Esophagus squamous epithelium (tissue), 5 donors: Measurements from ENCODE around the gene PHF19. TPM values are rescaled to one million over a fixed set of nuclear protein-coding genes. Genes with fewer than 3 reads are reported as not detected.

Experiments used
- DNase-seq: peaks from one replicate; lab custom pipeline; 2025; lab: John Stamatoyannopoulos, UW
- H3K27ac ChIP-seq, 4 donors: fragments of 200-600 bp; sonication (generic); one replicate each; pipeline ENCODE4 v1.5.1; 2016 to 2019; ENCODE audit warnings: mild to moderate bottlenecking in 1 of 4
- H3K27me3 ChIP-seq, 4 donors: fragments of 200-600 bp; sonication (generic); 1 replicate in 3 of 4; 2 replicates in 1 of 4; pipeline versions ENCODE4 v1.5.1 to v1.6.0; 2017 to 2021; ENCODE audit warnings: antibody characterized with exemption in 1 of 4
- H3K36me3 ChIP-seq, 3 donors: fragments of 200-600 bp; sonication (generic); one replicate each; pipeline ENCODE4 v1.5.1; 2016 to 2019
- H3K4me1 ChIP-seq, 3 donors: fragments of 200-600 bp; sonication (generic); one replicate each; pipeline ENCODE4 v1.5.1; 2017 to 2019
- H3K4me3 ChIP-seq, 4 donors: fragments of 200-600 bp; sonication (generic); 1 replicate in 3 of 4; 2 replicates in 1 of 4; pipeline ENCODE4 v1.5.1; 2016 to 2019; ENCODE audit warnings: mild to moderate bottlenecking in 2 of 4, moderate library complexity in 1 of 4
- H3K9me3 ChIP-seq, 3 donors: fragments of 200-600 bp; sonication (generic); one replicate each; pipeline ENCODE4 v1.5.1; 2016 to 2019
- POLR2A ChIP-seq, 4 donors: fragments of 450-650 bp; IDR thresholded peaks; one replicate each; pipeline ENCODE4 v1.6.1; 2017; ENCODE audit warnings: antibody characterized with exemption in 4 of 4, mild to moderate bottlenecking in 4 of 4, moderate library complexity in 3 of 4
- WGBS, 2 donors: methylation state at CpG; one replicate each; pipeline ENCODE4 v1.1.5; 2018; 5-methylcytosine and 5-hydroxymethylcytosine counted together
- intact Hi-C: fragments of 100-400 bp; cut with DNase I; formaldehyde crosslinking; loops from one replicate; pipeline ENCODE4 v1.15.0; 2022
- total RNA-seq, 4 donors: library from RNA; depleted of rRNA; stranded (reverse); fragments of >200 nt; gene quantifications; one replicate each; pipeline ENCODE4 v1.1.0, GENCODE V29; 2016
- TF ChIP-seq, protein P1 (sequence below), 6 experiments: fragments of 450-650 bp in 4 of 6; fragments of 200-600 bp in 2 of 6; sonication (generic) in 2 of 6; IDR thresholded peaks; one replicate each; pipeline ENCODE4 v1.5.1; 2016 to 2019; ENCODE audit warnings: antibody characterized with exemption in 6 of 6, mild to moderate bottlenecking in 4 of 6, moderate library complexity in 4 of 6
- donor health status: DM: yes; HTN: yes; CAD: no.

PHF19 gene
- total RNA-seq, 4 donors from 2014 or later = 12.8 to 40.0 (median 30.9) TPM

DNA sequence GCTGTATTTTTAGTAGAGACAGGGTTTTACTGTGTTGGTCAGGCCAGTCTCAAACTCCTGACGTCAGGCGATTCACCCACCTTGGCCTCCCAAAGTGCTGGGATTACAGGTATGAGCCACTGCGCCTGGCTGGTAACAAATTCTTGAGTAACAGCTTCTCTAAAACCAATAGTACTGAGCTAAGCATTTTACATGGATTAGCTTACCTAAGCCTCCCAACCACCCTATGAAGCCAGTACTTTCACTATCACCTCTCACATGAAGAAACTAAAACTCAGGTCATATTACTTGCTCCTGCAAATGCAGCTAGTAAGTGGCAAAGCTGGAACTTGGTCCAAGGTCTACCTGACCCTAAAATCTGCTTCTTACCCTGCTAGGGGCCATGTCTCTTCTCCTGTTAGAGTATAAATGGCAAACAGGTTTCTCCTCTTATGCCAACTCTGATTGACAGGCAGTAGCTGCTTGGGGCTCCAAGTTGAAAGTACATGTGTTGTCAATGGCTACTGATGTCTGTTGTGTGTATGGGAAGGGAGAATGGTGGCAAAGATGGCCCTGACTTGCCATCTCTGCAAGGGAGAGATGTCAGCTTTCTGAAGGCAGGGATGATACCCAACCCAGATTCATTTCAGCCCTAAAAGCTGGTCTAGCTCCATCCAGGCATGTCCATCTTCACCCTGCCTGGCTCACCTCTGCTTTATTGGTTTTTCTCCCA lies 4.0 kb downstream of the PHF19 start:
- peaks cover 18 to 65% (median 22%) of the 10 kb centered on the region in 3 donors for H3K4me1 ChIP-seq
- peaks cover 0 to 40% (median 0%) of the 10 kb centered on the region in 3 donors for H3K36me3 ChIP-seq
- intact Hi-C loops = no loop called here
- WGBS, 2 donors = 54 to 60% methylated on average over 3 of the region's 3 CpGs
- H3K27me3 ChIP-seq = no peaks in the 10 kb centered on the region
- no peak for DNase-seq
- H3K4me3 ChIP-seq = no peak overlapping the region
- no peaks in the 10 kb centered on the region for H3K9me3 ChIP-seq
- no peak for TF ChIP-seq POLR2A (IDR thresholded peaks at IDR 0.05)
- TF ChIP-seq, protein P1, sequence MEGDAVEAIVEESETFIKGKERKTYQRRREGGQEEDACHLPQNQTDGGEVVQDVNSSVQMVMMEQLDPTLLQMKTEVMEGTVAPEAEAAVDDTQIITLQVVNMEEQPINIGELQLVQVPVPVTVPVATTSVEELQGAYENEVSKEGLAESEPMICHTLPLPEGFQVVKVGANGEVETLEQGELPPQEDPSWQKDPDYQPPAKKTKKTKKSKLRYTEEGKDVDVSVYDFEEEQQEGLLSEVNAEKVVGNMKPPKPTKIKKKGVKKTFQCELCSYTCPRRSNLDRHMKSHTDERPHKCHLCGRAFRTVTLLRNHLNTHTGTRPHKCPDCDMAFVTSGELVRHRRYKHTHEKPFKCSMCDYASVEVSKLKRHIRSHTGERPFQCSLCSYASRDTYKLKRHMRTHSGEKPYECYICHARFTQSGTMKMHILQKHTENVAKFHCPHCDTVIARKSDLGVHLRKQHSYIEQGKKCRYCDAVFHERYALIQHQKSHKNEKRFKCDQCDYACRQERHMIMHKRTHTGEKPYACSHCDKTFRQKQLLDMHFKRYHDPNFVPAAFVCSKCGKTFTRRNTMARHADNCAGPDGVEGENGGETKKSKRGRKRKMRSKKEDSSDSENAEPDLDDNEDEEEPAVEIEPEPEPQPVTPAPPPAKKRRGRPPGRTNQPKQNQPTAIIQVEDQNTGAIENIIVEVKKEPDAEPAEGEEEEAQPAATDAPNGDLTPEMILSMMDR (IDR thresholded peaks at IDR 0.05) = no peak
- peak overlapping the region; percentile 62 to 98 (median 69) for H3K27ac ChIP-seq

DNA sequence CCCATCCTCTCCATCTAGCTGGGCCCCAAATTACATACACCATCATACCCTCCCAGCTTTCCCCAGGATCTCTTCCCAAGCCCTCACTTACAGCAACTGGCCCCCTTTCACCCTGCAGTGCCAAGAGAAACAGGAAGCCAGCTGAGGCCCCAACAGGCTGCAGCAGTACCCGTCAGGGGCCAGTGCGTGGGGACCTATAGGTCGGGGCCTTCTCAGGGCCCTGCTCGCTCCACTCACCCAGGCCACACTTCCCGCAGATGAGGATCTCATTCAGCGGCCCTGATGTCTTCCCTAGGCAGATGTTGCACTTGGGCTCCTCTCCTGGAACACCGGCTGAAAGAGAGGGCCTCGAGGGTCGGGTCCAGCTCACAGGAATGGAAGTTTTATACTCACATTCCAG lies 6.8 kb downstream of the PHF19 start:
- H3K9me3 ChIP-seq = no peaks in the 10 kb centered on the region
- peaks cover 0 to 61% (median 0%) of the 10 kb centered on the region in 3 donors for H3K36me3 ChIP-seq
- H3K4me1 ChIP-seq = peaks cover 10 to 58% (median 16%) of the 10 kb centered on the region in 3 donors
- intact Hi-C loops = no loop called here
- no peaks in the 10 kb centered on the region for H3K27me3 ChIP-seq
- WGBS, 2 donors = 71 to 82% methylated on average over 6 to 7 of the region's 9 CpGs
- no peak for DNase-seq
- peak overlapping the region in 3 of 4 donors; percentile 92 to 97 (median 94) for H3K27ac ChIP-seq
- TF ChIP-seq, protein P1 (IDR thresholded peaks at IDR 0.05) = no peak
- no peak overlapping the region for H3K4me3 ChIP-seq

DNA sequence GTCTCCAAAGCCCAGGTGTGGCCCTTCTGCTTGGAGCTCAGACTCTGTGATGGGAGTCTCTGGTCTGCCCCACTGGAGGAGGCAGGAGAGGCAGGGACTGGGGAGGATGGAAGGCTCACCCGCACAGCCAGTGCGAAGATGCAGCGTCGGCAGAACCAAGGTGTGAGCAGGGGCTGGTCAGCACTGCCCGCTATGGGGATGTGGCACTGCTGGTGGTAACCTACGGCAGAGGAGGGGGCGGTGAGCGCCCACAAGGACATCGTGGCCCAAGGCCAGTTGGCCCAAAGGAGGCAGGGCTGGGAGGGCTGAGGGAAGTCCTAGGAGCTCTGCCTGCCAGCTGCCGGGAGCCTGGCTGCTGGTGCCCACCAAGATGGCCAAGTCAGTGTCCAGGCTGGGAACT lies 7.3 kb downstream of the PHF19 start:
- H3K27me3 ChIP-seq = no peaks in the 10 kb centered on the region
- H3K36me3 ChIP-seq = peaks cover 0 to 66% (median 0%) of the 10 kb centered on the region in 3 donors
- no peak for DNase-seq
- TF ChIP-seq, protein P1 (IDR thresholded peaks at IDR 0.05) = no peak
- no peak for TF ChIP-seq POLR2A (IDR thresholded peaks at IDR 0.05)
- H3K4me3 ChIP-seq = no peak overlapping the region
- intact Hi-C loops = no loop called here
- H3K4me1 ChIP-seq = peaks cover 10 to 54% (median 16%) of the 10 kb centered on the region in 3 donors
- peak overlapping the region; percentile 92 to 97 (median 93) for H3K27ac ChIP-seq
- no peaks in the 10 kb centered on the region for H3K9me3 ChIP-seq
- WGBS, 2 donors = 83 to 87% methylated on average over 7 to 10 of the region's 10 CpGs

DNA sequence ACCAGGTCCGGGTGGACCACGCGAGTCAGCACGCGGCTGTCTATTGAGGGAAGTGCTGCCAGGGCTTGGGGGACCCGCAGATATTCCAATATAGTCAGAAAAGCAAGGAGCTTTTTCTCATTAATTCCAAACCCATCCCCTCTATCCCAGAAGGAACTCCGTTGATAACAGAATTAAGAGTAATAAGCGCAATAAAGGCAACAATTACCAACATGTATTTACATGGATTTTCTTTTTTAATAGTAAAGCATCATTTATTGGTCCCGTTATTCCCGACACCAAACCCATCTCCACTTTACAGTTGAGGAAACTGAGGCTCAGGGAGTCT lies 7.7 kb downstream of the PHF19 start:
- Histone ChIP-seq H3K27me3 (no peaks in the 10 kb centered on the region), H3K36me3 (peaks cover 0 to 67% (median 0%) of the 10 kb centered on the region in 3 donors), H3K27ac (peak overlapping the region; percentile 92 to 97 (median 93)), H3K4me1 (peaks cover 10 to 54% (median 16%) of the 10 kb centered on the region in 3 donors), H3K9me3 (no peaks in the 10 kb centered on the region), H3K4me3 (peak overlapping the region; percentile 50 to 85 (median 62))
- WGBS, 2 donors = 44 to 72% methylated on average over 4 to 5 of the region's 10 CpGs
- TF ChIP-seq, protein P1 (IDR thresholded peaks at IDR 0.05) = peak in 1 of 6 experiments; percentile 3
- no peak for TF ChIP-seq POLR2A (IDR thresholded peaks at IDR 0.05)
- no peak for DNase-seq
- intact Hi-C loops = no loop called here

DNA sequence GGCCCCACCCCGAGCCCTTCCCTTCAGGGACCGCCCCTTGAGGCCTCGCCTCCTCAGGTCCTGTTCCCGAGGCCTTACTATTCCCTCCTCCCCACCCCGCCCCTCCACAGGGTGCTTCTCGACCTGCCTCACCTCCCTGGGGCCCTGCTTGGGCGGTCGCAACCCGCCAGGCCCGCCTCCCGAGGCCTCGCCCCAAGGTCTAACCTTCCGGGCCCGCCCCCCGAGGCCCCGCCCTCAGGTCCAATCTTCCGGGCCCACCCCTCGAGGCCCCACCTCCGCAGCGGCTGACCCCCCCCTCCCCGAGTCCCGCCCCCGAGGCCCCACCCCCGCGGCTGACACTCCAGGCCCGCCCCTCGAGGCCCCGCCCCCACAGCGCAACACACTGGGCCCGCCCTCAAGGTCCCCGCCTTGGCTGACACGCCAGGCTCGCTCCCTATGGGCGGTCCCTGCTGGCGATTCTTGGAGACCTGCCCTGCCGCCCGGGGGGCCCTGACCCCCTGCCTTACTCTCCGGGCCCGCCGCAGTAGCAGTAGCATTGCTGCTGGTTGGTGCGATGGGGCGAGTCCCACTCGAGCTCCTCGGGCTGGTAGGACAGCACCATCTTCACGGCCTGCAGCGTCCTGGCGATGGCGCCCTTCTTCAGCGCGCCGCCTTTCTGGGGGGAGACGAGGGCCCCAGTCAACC lies 8.2 kb downstream of the PHF19 start:
- Histone ChIP-seq H3K9me3 (no peaks in the 10 kb centered on the region), H3K4me1 (peaks cover 10 to 51% (median 16%) of the 10 kb centered on the region in 3 donors), H3K27me3 (no peaks in the 10 kb centered on the region), H3K27ac (peak overlapping the region; percentile 92 to 97 (median 93)), H3K4me3 (peak overlapping the region; percentile 50 to 85 (median 62)), H3K36me3 (peaks cover 0 to 67% (median 0%) of the 10 kb centered on the region in 3 donors)
- TF ChIP-seq POLR2A (IDR thresholded peaks at IDR 0.05) = peak in 3 of 4 donors; percentile 19 to 75 (median 58)
- TF ChIP-seq, protein P1 (IDR thresholded peaks at IDR 0.05) = peak; percentile 22 to 52 (median 49)
- 0 to 28% methylated on average over 3 to 4 of the region's 52 CpGs for WGBS, 2 donors
- intact Hi-C loops = no loop called here
- peak; percentile 99 for DNase-seq
